Measurements from ENCODE around the gene CCDC152.

DNA sequence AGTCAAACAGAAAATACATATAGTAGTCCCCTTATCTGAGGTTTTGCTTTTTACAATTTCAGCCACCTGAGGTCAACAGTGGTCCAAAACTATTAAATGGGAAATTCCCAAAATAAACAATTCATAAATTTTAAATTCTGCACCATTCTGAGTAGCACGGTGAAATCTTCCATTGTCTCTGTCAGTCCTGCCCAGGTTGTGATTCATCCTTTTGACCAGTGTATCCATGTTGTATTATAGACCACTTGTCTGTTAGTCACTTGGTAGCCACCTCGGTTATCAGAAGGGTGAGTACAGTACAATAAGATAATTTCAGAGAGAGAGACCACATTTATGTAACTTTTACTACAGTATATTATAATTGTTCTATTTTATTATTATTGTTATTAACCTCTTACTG lies 2.8 kb downstream of the CCDC152 start:
- TF ChIP-seq, protein P1, sequence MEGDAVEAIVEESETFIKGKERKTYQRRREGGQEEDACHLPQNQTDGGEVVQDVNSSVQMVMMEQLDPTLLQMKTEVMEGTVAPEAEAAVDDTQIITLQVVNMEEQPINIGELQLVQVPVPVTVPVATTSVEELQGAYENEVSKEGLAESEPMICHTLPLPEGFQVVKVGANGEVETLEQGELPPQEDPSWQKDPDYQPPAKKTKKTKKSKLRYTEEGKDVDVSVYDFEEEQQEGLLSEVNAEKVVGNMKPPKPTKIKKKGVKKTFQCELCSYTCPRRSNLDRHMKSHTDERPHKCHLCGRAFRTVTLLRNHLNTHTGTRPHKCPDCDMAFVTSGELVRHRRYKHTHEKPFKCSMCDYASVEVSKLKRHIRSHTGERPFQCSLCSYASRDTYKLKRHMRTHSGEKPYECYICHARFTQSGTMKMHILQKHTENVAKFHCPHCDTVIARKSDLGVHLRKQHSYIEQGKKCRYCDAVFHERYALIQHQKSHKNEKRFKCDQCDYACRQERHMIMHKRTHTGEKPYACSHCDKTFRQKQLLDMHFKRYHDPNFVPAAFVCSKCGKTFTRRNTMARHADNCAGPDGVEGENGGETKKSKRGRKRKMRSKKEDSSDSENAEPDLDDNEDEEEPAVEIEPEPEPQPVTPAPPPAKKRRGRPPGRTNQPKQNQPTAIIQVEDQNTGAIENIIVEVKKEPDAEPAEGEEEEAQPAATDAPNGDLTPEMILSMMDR (conservative IDR thresholded peaks at IDR 0.05; ENCODE audit: low read depth, low read length) = no peak
- TF ChIP-seq EZH2 (IDR thresholded peaks at IDR 0.05; ENCODE audit: low read length, unreplicated experiment) (no peak), EZH2phosphoT487 (IDR thresholded peaks at IDR 0.05; ENCODE audit: borderline replicate concordance, low read length) (no peak)
